ENCODE measurements around the gene ERBB4.

GRCh38 chr2:211867845-211868451 lies 670.7 kb downstream of the ERBB4 start:
- no peak for TF ChIP-seq REST (IDR thresholded peaks at IDR 0.05; ENCODE audit: insufficient read depth in 1 of 2, low read depth in 2 of 2, low read length in 1 of 2)
- no peak for TF ChIP-seq CTCF (IDR thresholded peaks at IDR 0.05)
- TF ChIP-seq TCF7L2 (IDR thresholded peaks at IDR 0.05; ENCODE audit: low read depth, low read length) = no peak
- TF ChIP-seq POLR2AphosphoS5 (IDR thresholded peaks at IDR 0.05; ENCODE audit: low read depth, low read length) = no peak
